ENCODE results near the gene BRCA2. TPM values are rescaled to one million over a fixed set of nuclear protein-coding genes. Genes with fewer than 3 reads are reported as not detected.

The BRCA2 gene
- total and polyA plus RNA-seq, 9 of the 15 experiments (the other 6 are each of a cell fraction or from before 2014, with no cell fraction given), result 4.1 to 17.3 (median 5.8) TPM

GRCh38 chr13:32315238-32316027 is at the start of gene BRCA2, which contains the start of gene ZAR1L (continued):
- TF ChIP-seq ETS2 (tag; IDR thresholded peaks at IDR 0.05; ENCODE audit: borderline replicate concordance, poor library complexity, severe bottlenecking) (no peak), ZBTB11 (CRISPR knock-in tag; IDR thresholded peaks at IDR 0.05) (no peak), ZBTB12 (CRISPR knock-in tag; IDR thresholded peaks at IDR 0.05) (peak; percentile 80), PCBP1 (IDR thresholded peaks at IDR 0.05; ENCODE audit: low read depth, low read length, poor library complexity, severe bottlenecking) (peak; percentile 61), MECOM (CRISPR knock-in tag; IDR thresholded peaks at IDR 0.05) (no peak), ZFPM2 (CRISPR knock-in tag; IDR thresholded peaks at IDR 0.05) (no peak), ZNF511 (CRISPR knock-in tag; IDR thresholded peaks at IDR 0.05) (no peak; the same call in 1 of the 2 replicates), RFX1 (IDR thresholded peaks at IDR 0.05) (no peak), SMARCB1 (IDR thresholded peaks at IDR 0.05; ENCODE audit: insufficient read length, low read depth) (no peak), CBX1 (IDR thresholded peaks at IDR 0.05; ENCODE audit: low read depth) (peak; percentile 79), CBX2 (IDR thresholded peaks at IDR 0.05; ENCODE audit: insufficient read depth, low read length, poor library complexity, severe bottlenecking) (no peak), AFF4 (CRISPR knock-in tag; IDR thresholded peaks at IDR 0.05) (peak; percentile 79), UBTF (IDR thresholded peaks at IDR 0.05; ENCODE audit: borderline replicate concordance in 1 of 2, low read depth in 2 of 2, low read length in 2 of 2) (no peak)
